CD4-positive, alpha-beta T cell treated with Interleukin-17A for 4 hours (primary cell): ENCODE data around the gene SOX6.

Source experiments
- DNase-seq: peaks from one replicate; pipeline ENCODE4 v3.0.0-alpha.2; 2020; ENCODE audit warnings: mixed read lengths

SOX6 gene

GRCh38 chr11:15920856-15921629 lies 435.3 kb downstream of the SOX6 start:
- no peak for DNase-seq

DNA sequence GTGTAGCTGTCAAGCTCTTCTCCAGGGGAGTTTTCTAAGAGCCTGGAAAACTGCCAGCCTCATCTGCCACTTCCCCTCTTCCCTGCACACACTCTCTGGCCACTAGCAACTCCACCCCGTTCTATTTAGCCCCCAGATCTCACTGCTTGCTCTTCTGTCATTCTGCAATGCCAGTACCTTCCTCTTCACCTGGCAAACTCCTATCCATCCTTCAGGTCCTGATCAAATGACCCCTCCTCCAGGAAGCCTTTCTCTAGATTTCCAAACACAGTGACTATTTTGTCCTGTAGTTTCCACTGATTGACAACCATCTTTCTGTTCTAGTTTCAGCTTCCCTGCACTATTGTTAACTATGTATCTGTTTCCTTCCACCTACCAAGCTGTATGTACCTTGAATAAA lies 437.7 kb downstream of the SOX6 start:
- DNase-seq = no peak

GRCh38 chr11:15918212-15918611 lies 438.1 kb downstream of the SOX6 start:
- no peak for DNase-seq
